GM19328 (cell line): ENCODE measurements around the gene DNMBP.

ENCODE experiments used
- ATAC-seq: cut with Tn5 transposase; IDR thresholded peaks from one replicate; pipeline ENCODE4 v1.9.1; 2021; ENCODE audit warnings: mild to moderate bottlenecking, moderate library complexity; ENCODE audit not compliant: unreplicated experiment

Gene DNMBP

GRCh38 chr10:100009793-100010676, at the start of gene DNMBP:
Gene DNMBP (minus strand): TSS chr10:100009947. CDS start chr10:99972124, 37,823 bp downstream.
- ATAC-seq = peak; percentile 66

DNA sequence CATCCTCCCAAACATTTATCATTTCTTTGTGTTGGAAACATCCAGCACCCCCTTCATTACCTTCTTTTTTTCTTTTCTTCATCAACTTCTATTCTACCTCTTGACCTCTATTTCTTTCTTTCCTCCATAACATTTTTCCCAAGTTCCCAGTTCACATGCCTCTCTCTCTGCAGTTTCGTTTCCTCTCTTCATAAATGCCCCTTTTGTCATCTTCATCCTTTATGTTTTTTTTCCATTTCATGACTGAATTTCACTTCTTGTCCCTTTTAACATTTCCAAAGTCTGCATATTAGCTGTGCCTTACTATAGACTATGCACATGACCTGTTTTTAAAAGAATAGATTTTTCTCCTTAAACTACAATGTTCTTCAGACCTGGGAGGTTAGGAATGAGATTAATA, 48.2 kb upstream of the DNMBP start:
- no peak for ATAC-seq

GRCh38 chr10:100053686-100054460, 44.1 kb upstream of the DNMBP start:
- ATAC-seq = no peak

DNA sequence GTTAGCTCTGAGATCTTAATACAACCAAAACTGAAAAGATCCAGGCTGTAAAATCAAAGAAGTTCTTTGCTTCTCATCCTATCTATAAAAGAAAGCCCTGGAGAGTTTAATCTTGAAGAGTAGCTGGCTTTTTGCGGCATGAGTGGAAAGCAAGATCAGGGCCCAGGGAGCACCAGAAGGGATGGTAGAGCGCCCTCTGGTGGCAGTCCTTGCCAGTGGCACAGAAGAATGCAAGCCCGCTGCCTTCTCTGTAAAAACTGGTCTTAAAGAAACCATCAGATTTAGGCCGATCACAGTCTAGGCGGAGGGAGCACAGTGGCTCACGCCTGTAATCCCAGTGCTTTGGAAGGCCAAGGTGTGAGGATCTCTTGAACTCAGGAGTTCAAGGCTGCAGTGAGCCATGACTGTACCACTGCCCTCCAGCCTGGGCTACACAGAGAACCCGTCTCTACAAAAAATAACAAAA, 36.3 kb upstream of the DNMBP start:
- no peak for ATAC-seq

- ATAC-seq = no peak
Measured at GRCh38 chr10:100045592-100045991, 35.8 kb upstream of the DNMBP start.

DNA sequence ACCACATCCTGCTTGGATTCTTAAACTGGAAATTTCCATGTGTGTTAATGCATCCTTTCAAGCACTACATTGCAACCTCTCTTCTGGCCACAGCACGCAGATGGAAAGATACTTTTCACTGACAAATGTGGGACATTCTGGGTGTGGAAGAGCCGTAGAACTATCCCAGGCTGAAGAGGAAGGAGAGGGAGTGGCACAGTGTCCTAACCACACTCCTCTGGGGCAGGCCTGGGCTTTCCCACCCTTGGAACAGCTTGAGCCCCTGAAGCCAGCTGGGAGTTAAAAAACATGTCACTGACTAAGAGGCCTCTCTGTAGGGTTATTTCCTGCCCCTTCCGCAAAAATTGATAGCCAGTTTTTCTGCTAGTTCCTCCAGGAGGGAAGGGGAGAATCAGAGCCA, 34.0 kb upstream of the DNMBP start:
- ATAC-seq = no peak

DNA sequence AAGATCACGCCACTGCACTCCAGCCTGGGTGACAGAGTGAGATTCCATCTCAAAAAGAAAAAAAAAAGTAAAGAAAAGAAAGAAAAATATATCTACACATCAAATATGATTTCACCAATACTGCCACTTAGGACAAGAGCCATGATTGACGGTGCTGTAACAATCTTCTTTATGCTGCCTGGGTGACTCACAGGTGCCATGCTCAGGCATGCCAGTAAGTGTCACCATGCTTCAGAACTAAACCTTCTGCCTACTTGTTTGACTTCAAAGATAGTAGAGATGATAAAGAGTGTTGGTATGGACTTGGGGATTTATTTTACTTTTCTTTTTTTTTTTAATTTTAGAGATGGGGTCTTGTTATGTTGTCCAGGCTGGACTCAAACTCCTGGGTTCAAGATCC, 33.6 kb upstream of the DNMBP start:
- no peak for ATAC-seq

- no peak for ATAC-seq
Measured at GRCh38 chr10:100041306-100042002, 31.7 kb upstream of the DNMBP start.

GRCh38 chr10:100038561-100039071, 28.9 kb upstream of the DNMBP start:
- ATAC-seq = no peak

DNA sequence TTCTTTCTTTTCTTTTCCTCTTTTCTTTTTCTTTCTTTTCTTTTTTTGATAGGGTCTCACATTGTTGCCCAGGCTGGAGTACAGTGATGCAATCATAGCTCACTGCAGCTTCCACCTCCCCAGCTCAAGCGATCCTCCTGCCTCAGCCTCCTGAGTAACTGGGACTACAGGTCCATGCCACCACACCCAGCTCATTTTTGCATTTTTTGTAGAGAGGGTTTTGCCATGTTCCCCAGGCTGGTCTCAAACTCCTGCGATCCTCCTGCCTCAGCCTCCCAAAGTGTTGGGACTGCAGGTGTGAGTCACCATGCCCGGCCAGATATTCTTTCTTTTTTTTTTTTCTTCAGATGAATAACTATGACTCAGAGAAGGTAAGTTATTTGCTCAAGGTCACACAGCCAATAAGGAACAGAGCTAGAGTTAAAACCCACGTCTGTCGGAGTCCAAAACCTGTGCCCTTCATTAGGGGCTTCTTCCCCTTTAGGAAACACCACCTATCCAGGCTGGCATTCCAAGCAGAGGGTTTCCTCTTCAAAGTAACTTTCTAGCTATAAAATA, 28.1 kb upstream of the DNMBP start:
- ATAC-seq = no peak

GRCh38 chr10:100036850-100037249, 27.1 kb upstream of the DNMBP start:
- ATAC-seq = no peak

- no peak for ATAC-seq
Measured at GRCh38 chr10:100033766-100034418, 24.1 kb upstream of the DNMBP start.

- ATAC-seq = no peak
Measured at GRCh38 chr10:100027416-100027815, 17.7 kb upstream of the DNMBP start.

DNA sequence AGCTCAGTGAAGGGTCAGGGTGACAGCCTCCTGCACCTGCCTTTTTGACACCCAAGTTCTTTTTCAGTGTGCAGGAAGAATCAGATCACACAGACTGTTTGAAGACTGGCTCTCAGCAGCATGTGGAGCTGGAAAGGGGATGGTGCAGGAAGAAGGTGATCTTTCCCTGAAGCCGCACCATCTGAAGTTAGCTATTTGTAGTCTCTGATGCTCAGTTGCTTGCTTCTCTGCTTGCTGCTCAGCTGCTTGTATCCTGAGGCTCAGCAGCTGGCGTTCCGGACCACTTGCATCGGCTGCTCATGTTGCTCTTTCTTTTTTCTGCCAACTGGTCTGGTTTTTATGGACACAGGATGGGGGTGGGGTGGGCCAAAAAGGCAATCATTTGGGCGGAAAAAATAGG, 15.8 kb upstream of the DNMBP start:
- no peak for ATAC-seq

DNA sequence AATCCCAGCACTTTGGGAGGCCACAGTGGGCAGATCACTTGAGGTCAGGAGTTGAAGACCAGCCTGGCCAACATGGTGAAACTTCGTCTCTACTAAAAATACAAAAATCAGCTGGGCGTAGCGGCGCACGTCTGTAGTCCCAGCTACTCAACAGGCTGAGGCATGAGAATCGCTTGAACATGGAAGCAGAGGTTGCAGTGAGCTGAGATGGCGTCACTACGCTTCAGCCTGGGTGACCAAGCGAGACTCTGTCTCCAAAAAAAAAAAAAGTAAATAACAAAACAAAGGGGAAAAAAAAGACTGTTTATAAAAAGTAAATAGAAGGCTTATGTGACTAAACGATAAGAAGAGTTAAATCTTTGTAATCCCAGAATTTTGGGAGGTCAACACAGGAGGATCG, 15.0 kb upstream of the DNMBP start:
- ATAC-seq = no peak

DNA sequence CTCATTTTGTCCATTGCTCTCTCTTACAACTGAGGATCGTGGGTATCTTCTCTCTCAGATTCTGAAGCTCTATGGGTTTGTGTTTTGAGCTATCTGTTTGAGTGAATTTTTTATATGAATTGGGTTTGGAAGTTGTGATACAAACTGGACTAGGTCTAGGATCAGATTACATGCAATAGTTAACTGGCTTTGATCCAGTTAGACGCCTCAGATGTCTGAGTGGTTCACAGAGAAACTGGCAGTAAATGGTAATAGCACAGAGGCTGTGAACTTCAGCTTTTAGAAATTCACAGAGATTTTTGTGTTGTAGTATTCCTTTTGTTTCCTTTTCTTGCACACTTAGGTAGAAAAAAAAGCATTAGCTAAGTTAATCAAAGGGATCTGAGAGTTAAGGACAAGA, 12.7 kb upstream of the DNMBP start:
- ATAC-seq = no peak

GRCh38 chr10:100021322-100021721, 11.6 kb upstream of the DNMBP start:
- no peak for ATAC-seq

DNA sequence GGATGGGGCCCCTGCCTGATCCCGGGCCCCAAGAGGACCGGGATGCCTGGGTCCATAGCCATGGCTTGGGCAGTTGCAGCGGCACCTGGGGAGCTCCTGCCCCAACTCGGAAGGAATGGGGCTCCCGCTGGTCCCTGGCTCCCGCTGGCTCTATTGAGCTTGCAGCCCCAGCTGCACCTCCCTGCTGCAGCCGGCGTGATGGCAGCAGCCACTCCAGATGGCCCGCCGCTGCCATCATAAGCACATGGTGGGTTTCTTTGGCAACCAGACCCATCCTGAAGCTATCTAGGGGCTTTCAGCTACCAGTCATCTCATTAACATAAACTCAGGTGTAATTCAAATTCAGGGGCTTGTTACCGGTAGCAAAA, 11.1 kb upstream of the DNMBP start:
- no peak for ATAC-seq

- peak; percentile 59 for ATAC-seq
Measured at GRCh38 chr10:100020142-100020885, 10.6 kb upstream of the DNMBP start.

GRCh38 chr10:100019787-100020141, 10.0 kb upstream of the DNMBP start:
- ATAC-seq = no peak
